Astrocyte (in vitro differentiated cells and primary cell): ENCODE measurements around the gene HES5. TPM values are rescaled to one million over a fixed set of nuclear protein-coding genes. Genes with fewer than 3 reads are reported as not detected.

ENCODE experiments used
- DNase-seq: peaks from one replicate; pipeline ENCODE4 v3.0.0-alpha.2; 2010; ENCODE audit warnings: low read depth
- FAIRE-seq: peaks from 2 replicates; lab custom pipeline; 2011; peaks lifted over from hg19 to GRCh38; lab: Jason Lieb, UNC
- H2AFZ ChIP-seq: 2 replicates; pipeline ENCODE4 v1.6.0; 2012; ENCODE audit warnings: low read depth, low read length, inconsistent platforms
- H3K27ac ChIP-seq: 2 replicates; pipeline ENCODE4 v1.5.1; 2011; ENCODE audit warnings: low read depth, low read length, inconsistent platforms
- H3K27me3 ChIP-seq: 2 replicates; pipeline ENCODE4 v1.6.0; 2011; ENCODE audit warnings: low read length, inconsistent platforms; ENCODE audit not compliant: insufficient read depth
- H3K36me3 ChIP-seq: 2 replicates; pipeline ENCODE4 v1.5.1; 2011; ENCODE audit warnings: low read length, inconsistent platforms; ENCODE audit not compliant: insufficient read depth
- H3K4me1 ChIP-seq: 2 replicates; pipeline ENCODE4 v1.5.1; 2011; ENCODE audit warnings: low read length, inconsistent platforms; ENCODE audit not compliant: insufficient read depth
- H3K4me2 ChIP-seq: 2 replicates; pipeline ENCODE4 v1.6.0; 2012; ENCODE audit warnings: low read length, inconsistent platforms
- H3K4me3 ChIP-seq: 2 replicates; pipeline ENCODE4 v1.5.1; 2011; ENCODE audit warnings: low read depth, mild to moderate bottlenecking, low read length, inconsistent platforms; ENCODE audit not compliant: insufficient read depth
- H3K79me2 ChIP-seq: 2 replicates; pipeline ENCODE4 v1.6.0; 2012; ENCODE audit warnings: mild to moderate bottlenecking, low read length, inconsistent platforms; ENCODE audit not compliant: insufficient read depth
- H3K9ac ChIP-seq: 2 replicates; pipeline ENCODE4 v1.6.0; 2012; ENCODE audit warnings: mild to moderate bottlenecking, low read length, inconsistent platforms
- H3K9me3 ChIP-seq: 2 replicates; pipeline ENCODE4 v1.5.1; 2012; ENCODE audit warnings: low read depth, mild to moderate bottlenecking, low read length, inconsistent platforms; ENCODE audit not compliant: insufficient read depth
- H4K20me1 ChIP-seq: 2 replicates; pipeline ENCODE4 v1.6.0; 2012; ENCODE audit warnings: low read length, inconsistent platforms; ENCODE audit not compliant: insufficient read depth
- H3K27ac Mint-ChIP-seq: one replicate; pipeline ENCODE4 v1.8.0; 2021; ENCODE audit warnings: mild to moderate bottlenecking, mixed read lengths; ENCODE audit not compliant: unreplicated experiment
- H3K27me3 Mint-ChIP-seq: one replicate; pipeline ENCODE4 v1.8.0; 2021; ENCODE audit warnings: low read depth, mixed read lengths; ENCODE audit not compliant: unreplicated experiment
- H3K36me3 Mint-ChIP-seq: one replicate; pipeline ENCODE4 v1.8.0; 2021; ENCODE audit warnings: low read depth, mixed read lengths; ENCODE audit not compliant: unreplicated experiment
- H3K4me1 Mint-ChIP-seq: one replicate; pipeline ENCODE4 v1.8.0; 2021; ENCODE audit warnings: low read depth, mixed read lengths; ENCODE audit not compliant: unreplicated experiment
- H3K4me3 Mint-ChIP-seq: one replicate; pipeline ENCODE4 v1.8.0; 2021; ENCODE audit warnings: mild to moderate bottlenecking, moderate library complexity, mixed read lengths; ENCODE audit not compliant: unreplicated experiment
- H3K9me3 Mint-ChIP-seq: one replicate; pipeline ENCODE4 v1.8.0; 2021; ENCODE audit warnings: mild to moderate bottlenecking, mixed read lengths; ENCODE audit not compliant: unreplicated experiment
- EZH2 ChIP-seq: IDR thresholded peaks from 2 replicates; pipeline ENCODE4 v1.6.1; 2012; ENCODE audit warnings: mild to moderate bottlenecking, low read length, inconsistent platforms; ENCODE audit not compliant: insufficient read depth
- total RNA-seq: library from RNA; stranded (reverse); gene quantifications from 2 replicates; pipeline ENCODE4 v1.2.1, GENCODE V29; 2021
- TF ChIP-seq, protein P1 (sequence below): IDR thresholded peaks from 2 replicates; pipeline ENCODE4 v1.5.1; 2011; ENCODE audit warnings: low read depth, mild to moderate bottlenecking, inconsistent platforms, low read length, moderate library complexity; ENCODE audit not compliant: insufficient read depth

The HES5 gene
- total RNA-seq, 1 donor from 2014 or later: not detected

DNA sequence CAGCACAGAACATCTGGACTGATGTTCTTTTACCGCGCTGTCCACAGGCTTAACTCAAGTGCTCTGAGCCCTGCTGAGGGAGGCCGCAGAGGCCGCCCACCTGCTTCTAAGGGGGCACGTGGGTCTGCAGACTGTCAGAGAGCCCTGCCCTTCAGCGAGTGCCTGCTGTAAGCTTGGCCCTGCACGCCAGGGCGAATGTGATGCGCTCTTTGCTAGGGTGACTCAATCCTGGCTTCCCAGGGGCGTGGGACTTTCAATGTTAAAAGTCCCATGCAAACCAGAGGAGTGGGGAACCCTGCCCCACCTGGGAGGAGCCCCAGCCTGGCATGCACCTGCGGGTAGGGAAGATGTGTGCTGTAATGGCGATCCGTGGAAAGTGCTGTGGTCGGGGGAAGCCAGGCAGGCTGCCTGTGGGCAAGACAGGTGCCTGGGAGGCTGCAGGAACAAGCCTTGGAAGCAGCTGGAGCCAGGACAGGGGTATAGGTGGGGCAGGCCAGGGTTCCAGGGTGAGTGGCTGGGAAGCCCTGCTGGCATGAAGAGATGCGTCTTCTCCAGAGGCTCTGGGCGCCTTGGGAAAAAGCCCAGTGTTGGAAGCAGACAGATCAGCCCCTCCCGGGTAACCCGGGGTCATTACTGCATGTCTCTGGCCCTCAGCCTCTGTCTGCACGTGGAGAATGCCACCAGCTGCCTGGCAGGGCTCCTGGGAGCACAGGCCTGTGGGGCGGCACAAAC, 3.1 kb downstream of the HES5 start:
- TF ChIP-seq, protein P1, sequence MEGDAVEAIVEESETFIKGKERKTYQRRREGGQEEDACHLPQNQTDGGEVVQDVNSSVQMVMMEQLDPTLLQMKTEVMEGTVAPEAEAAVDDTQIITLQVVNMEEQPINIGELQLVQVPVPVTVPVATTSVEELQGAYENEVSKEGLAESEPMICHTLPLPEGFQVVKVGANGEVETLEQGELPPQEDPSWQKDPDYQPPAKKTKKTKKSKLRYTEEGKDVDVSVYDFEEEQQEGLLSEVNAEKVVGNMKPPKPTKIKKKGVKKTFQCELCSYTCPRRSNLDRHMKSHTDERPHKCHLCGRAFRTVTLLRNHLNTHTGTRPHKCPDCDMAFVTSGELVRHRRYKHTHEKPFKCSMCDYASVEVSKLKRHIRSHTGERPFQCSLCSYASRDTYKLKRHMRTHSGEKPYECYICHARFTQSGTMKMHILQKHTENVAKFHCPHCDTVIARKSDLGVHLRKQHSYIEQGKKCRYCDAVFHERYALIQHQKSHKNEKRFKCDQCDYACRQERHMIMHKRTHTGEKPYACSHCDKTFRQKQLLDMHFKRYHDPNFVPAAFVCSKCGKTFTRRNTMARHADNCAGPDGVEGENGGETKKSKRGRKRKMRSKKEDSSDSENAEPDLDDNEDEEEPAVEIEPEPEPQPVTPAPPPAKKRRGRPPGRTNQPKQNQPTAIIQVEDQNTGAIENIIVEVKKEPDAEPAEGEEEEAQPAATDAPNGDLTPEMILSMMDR: no peak
- TF ChIP-seq EZH2: no peak
- peaks cover 6% of the 10 kb centered on the region for H3K27me3 ChIP-seq
- Mint-ChIP-seq H3K36me3 (peaks cover 2% of the 10 kb centered on the region), H3K27ac (peak overlapping the region; percentile 13), H3K27me3 (peaks cover 18% of the 10 kb centered on the region), H3K4me1 (peaks cover 14% of the 10 kb centered on the region), H3K4me3 (peak overlapping the region; percentile 47), H3K9me3 (no peaks in the 10 kb centered on the region)
- no peak overlapping the region for H3K4me3 ChIP-seq
- peak overlapping the region; percentile 99 for H3K4me2 ChIP-seq
- H2AFZ ChIP-seq: peak overlapping the region; percentile 40
- H3K27ac ChIP-seq: no peak overlapping the region
- no peak overlapping the region for H3K9ac ChIP-seq
- DNase-seq (peak; percentile 29), FAIRE-seq (no peak)
- H3K4me1 ChIP-seq: peaks cover 40% of the 10 kb centered on the region
- peaks cover 40% of the 10 kb centered on the region for H3K79me2 ChIP-seq
- no peaks in the 10 kb centered on the region for H3K9me3 ChIP-seq
- H3K36me3 ChIP-seq: peaks cover 3% of the 10 kb centered on the region
- peaks cover 40% of the 10 kb centered on the region for H4K20me1 ChIP-seq

DNA sequence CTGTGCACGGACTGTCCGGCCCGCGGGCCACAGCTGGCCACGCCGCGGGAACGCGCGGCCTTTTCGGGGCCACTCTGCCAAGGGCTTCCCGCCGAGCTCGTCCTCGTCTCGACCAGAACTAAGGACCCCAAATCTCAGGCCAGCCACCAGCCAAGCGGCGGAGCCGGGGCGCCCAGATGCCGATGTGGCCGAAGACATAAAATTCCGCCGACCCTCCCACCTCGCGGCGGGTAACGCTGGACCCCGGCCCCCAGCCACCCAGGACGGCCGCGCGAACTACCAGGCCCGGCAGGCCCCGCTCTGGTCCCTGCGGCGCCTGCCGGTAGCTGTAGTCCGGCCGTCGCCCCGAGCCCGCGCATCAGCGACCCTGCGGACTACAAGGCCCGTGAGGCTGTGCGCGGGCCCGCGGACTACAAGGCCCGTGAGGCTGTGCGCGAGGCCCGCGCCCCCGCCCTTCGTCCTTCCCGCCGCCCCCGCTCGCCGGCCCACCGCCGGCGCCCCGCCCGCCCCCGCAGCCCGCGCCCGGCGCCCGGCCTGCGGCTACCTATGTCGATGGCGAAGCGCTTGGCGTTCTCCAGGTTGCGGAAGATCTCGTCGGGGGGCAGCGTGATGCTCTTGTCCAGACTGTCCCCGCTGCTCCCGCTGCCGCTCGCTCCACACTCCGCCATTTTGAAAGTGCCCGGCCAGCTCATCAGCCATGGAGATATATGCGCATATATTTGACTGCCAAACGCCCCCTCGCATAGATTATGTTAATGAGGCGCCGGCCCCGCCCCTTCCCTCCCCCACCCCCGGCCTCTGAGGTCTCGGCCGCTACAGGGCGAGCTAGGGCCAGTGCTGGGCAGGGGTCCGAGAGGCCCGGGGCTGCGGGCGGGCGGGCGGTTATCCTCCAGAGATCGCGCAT, 3.9 kb downstream of the HES5 start, which contains the start of gene PANK4:
Gene PANK4 (minus strand): TSS at position 677 of the 904 bp plus-strand sequence. CDS start 9 bp downstream, at position 668.
- DNase-seq: peak; percentile 85
- Histone ChIP-seq H2AFZ (peak within 1 kb of the TSS; percentile 78), H3K9me3 (no peaks in the 10 kb centered on the region), H3K79me2 (peaks cover 48% of the 10 kb centered on the region), H3K27me3 (peaks cover 4% of the 10 kb centered on the region), H3K9ac (peak within 1 kb of the TSS; percentile 94), H3K27ac (peak within 1 kb of the TSS; percentile 77), H3K4me1 (peaks cover 40% of the 10 kb centered on the region), H3K4me2 (peak within 1 kb of the TSS; percentile 99), H4K20me1 (peaks cover 48% of the 10 kb centered on the region), H3K36me3 (peaks cover 3% of the 10 kb centered on the region), H3K4me3 (peak within 1 kb of the TSS; percentile 91)
- Mint-ChIP-seq H3K4me3 (peak within 1 kb of the TSS; percentile 89), H3K9me3 (no peaks in the 10 kb centered on the region), H3K27ac (peak within 1 kb of the TSS; percentile 50), H3K36me3 (peaks cover 2% of the 10 kb centered on the region), H3K4me1 (peaks cover 14% of the 10 kb centered on the region), H3K27me3 (peaks cover 11% of the 10 kb centered on the region)
- no peak for TF ChIP-seq EZH2
- TF ChIP-seq, protein P1: no peak
- FAIRE-seq: no peak
